DMS 273 (cell line): ENCODE data around the gene SLCO3A1.
A peak's percentile ranks its signal among the peaks of the same experiment; 100 is the strongest.

Experiments used
- DNase-seq: peaks from one replicate; lab custom pipeline; 2025; ENCODE audit not compliant: unreplicated experiment; lab: John Stamatoyannopoulos, UW

The SLCO3A1 gene

DNA sequence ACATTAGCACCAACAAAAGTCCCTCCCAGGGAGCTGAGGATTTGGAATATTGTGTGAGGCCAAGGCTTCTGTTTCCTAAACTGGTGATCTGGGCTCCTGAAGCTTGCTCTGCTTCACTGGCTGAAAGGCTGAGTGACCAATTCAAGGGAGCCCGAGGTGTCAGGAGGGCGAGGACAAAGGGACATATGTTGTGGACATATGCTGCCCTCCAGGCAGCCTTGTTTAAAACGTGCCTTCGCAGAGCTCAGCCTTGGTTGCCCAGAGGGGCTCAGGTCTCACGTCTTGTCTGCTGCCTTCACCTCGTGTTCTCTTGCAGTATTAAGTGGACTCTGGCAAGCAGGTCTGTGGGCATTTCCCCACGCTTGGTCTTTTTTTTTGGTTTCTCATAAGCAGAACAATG is 7.0 kb downstream of the SLCO3A1 start:
- DNase-seq = peak; percentile 45

DNA sequence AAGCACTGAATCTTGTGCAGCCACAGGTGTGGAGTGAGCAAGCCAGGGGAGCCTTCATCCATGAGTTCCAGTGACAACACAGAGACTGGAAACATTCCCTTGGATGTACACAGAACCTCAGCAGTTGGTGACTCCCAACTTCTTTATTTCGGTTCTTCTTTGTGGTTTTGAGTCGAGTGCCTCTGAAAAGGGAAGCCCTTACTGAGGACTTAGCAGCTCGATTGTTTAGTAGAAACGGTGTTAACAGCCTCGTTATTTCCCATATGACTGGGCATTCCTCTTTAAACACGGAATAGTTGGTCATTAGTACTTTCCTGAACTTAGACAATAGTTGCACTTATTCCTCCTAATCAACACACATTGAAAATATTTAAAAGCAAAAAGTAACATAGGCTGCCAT is 7.7 kb downstream of the SLCO3A1 start:
- DNase-seq = no peak

DNA sequence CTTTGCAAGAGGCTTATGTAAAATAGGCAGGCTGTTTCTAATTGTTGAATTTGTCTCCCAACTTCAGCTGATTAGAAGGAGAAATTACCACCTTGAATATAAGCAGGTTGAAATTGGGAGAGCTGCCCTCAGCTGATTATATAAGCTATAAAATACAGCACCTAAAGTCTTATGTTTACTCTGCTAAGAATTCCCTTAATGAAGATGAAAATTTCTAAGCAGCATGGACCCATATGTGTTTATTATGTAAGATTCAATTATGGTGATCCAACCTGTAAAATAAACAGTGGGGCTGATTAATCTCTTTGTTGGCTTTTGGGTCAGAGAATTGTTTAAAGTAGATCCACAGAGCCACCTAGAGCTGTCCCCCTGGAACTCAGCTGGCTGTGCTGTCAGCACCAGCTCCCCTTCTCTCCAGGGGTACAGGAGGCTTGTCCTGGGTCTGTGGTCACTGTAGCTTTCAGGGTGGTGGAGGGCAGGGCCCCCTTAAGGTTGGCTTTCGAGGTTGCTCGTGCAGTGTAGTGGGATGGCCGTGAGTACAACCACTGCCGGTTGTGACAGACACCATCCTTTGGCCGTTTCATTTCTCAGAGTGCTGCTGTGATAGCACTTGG is 9.5 kb downstream of the SLCO3A1 start:
- no peak for DNase-seq

DNA sequence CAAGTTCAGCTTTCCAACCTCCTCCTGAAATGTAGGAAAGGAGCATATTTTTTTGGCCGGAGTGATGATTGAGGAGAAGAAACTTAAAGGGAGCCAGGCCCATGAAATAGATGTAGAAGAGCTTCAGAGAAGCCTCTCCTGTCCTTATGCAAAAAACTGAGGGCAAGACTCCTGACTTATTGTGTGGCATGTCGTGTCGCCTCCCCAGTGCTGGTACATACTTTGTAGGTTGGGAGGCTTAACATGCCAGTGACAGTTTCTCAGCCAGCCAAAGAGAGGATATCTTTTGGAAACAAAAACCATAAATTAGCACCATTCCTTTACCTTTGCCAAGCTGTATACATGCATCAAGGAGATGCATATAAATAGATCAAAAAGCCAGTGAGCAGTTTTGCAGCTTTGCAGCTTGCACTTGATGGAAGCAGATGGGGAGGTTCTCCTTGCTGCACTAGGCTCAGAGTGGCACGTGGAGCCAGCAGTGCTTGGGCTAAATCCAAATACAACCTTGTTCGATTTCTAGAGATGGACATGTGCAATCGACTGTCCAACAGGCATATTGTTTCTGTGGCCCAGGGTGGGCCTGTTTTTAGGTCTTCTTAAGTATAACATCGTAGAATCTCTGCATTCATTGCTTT is 10.2 kb downstream of the SLCO3A1 start:
- DNase-seq = peak; percentile 40

DNA sequence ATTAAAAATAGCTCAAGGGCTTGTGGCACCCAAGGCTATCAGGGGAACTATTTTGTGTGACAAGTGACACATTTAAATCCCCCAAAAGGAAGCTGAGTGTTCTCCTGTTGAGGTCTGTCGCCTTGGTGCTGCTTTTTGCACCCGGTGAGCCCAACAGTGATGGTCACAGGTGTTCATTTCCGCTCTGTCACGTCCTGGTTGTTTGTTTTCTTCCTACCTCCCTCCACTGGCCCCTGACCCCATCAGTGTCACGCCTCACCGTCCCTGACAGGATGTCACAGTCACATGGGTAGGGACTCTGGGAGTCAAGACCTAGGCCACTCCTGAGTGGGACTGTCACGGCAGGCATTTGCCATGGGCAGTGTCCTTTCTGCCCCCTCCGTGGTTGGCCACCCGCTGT is 11.2 kb downstream of the SLCO3A1 start:
- DNase-seq = no peak

DNA sequence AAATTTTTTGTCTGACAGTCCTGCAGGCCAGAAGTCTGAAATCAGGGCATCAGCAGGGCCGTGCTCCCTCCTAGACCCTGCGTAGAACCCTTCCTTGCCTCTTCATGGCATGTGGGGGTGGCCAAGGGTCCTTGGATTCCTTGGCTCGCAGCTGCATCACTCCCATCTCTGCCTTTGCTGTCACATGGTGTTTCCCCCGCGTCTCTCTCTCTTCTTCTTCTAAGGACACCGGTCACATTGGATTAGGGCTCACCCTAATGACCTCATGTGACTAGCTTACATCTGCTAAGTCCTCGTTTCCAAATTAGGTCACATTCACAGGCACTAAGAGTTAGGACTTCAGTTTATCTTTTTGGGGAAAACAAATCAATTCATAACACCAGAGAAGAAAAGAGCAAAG is 12.0 kb downstream of the SLCO3A1 start:
- DNase-seq = peak; percentile 17

DNA sequence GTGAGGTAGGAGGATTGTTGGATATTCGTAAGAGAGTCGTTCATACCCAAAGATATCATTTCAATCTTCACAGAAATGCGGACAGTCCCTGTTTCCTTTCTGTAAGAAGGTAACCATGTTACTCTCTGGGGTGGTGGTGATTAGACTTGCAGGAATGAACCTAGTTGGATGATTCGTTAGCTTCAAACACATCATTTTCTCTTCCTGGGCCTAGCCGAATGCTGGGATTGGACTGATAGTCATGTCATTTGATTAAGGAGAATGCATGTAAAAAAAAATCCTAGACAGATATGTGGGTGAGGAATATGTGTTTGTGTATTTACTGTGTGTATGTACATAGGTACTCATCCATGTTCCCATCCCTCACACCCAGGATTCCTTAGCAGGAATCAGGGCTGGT is 12.4 kb downstream of the SLCO3A1 start:
- peak; percentile 28 for DNase-seq

DNA sequence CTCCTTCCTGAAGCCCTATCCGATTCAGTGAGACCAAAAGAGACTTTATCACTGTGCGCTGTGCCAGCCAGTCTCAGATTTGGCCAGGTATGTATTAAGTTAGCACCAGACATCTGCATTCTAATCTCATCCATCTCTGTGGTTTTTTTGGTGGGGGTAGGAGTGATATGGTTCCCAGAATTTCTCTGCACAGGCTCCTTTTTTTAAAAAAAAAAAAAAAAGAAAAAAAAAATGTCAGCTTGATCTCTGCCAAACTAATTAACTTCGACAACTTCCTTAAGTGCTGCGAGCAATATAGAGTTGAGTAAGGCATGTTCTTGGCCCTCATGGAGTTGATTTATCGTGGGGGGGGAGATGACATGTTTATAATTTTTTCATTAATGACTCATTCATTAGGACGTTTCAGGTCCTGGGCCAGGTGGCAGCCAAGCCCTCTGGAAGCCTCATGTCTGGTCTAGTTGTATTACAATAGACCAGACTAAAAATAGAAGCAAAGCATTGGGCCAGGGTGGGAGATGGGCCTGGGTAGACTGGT is 12.9 kb downstream of the SLCO3A1 start:
- peak; percentile 79 for DNase-seq

DNA sequence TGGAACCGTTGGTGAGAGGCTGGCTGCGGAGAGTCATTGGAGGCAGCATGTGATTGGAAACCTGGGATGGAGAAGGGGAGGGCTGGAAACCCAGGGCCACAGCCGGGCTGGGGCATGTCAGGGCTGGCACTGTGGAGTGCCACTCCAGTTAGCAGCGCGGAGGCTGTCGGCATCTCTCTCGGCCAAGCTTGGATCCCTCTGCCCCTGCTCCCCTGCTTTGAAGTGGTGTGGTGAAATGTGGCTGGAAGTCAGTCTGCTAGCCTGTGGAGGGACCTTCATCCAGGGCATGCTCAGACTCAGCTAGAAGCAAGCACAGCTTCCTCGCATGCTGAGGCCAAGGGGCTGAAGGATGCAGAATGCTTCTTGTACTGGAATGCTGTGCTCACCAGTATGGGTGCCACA is 13.5 kb downstream of the SLCO3A1 start:
- DNase-seq = peak; percentile 80

DNA sequence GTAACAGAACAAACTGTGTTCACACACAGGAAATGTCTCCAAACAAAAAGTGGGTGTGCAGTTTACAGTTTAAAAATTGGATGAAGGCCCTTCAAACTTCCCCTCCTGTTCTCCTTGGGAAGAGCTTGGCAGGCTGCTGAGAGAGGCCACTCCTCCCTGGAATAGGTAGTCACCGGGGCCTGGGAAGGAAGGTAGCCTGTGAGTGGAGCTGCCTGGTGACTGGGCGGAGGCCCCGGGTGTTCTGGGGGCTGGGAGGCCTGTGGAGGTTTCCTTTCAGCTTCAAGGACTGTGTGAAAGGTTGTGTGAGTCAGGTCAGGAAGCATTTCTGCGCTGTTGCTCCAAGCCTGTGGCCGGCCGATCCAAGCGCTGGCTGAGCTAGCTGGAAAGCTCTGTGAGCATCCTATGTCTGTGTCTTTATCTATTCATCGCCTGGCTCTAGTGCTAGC is 14.1 kb downstream of the SLCO3A1 start:
- peak; percentile 35 for DNase-seq

DNA sequence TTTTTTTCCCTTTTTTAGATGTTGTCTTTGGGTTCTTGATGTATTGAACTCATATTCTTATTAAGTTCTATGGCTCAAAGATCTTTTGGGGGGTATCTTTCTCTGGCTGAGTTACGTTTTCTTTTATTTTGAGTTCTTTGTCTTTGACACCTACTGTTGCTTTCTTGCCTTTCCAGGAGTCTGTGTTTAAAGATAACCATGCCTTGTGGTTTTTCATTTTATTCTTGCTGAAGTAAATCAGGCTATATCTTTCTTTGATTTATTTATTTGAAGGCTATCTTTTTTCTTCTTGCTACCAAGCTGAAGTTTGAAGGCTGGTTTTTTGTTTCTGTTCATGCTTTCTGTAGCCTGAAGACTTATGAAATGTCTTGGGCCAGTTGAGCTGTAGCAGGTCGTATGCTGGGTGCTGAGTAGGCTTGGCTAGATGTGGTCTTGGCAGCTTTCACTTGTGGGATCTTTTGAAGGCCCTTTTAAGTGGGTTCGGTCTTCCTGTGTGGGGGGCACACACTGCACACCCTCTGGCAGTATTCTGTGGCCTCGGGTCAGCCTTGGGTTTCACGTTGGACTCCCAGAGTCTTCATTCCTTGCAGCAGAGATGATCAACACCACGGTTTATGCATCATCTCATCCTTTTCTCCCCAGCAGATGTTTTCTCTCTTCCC is 17.5 kb downstream of the SLCO3A1 start:
- no peak for DNase-seq

DNA sequence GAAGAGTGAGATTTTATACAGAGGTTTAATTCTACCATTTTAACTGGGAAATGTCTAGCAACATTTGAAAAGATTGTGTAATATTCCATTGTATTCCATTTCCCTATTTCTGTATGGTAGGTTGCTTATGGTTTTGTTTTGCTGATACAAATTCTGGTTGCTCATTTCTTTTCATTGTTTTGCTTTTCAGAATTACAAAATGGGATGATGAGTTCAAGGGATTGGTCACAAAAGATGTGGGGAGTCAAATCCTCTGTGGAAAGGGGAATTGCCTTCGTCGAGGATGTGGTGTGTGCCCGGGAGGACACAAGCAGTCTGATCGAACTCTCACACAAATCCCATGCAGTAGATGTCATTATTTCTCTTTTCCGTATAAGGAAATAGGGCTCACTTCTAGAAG is 18.3 kb downstream of the SLCO3A1 start:
- no peak for DNase-seq

DNA sequence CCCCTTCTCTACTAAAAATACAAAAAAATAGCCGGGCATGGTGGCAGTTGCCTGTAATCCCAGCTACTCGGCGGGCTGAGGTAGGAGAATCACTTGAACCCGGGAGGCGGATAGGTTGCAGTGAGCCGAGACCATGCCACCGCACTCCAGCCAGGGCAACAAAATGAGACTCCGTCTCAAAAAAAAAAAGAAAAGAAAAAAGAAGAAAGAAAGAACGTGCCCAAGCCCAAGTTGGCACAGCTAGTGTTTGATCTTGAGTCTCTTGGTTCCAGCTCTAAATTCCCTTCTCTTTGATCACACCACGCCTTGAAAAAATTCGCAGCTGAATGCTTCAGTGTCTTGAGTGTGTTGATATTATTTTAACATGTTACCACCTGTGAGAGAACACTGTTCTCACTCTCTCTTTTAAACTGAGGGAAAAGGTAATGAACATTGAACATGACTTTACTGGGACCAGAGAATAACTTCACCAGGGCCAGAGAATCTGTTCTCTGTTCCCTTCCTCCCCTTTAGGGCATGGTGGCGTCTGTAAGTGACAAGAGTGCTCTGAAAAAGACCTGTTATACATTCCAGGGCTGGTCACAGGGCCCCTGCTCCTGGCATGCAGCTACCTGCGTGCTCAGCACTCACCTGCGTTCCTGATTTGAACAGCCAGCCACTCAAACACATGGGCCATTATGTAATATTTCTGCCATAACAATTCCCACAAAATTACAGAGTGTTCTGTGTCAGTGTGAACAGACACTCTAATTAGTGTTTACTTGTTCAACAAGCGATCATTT is 19.0 kb downstream of the SLCO3A1 start:
- DNase-seq = no peak

DNA sequence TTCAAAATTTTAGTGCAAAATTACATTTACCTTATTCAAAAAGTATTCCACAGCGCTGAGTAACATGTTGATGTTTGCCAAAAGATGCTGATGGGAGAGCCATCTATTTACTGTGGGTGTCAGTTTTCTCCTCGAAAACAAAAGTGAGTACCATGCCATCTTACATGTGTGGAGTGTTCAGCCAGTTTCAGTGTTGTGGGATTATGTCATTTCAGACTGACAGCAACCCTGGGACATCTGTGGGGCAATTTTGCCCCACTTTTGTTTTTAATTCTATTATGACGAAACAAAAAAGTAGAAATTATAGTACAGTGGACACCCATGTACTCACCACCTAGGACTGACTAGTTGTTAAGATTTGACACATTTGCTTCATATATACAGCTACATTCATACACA is 19.6 kb downstream of the SLCO3A1 start:
- DNase-seq = no peak

DNA sequence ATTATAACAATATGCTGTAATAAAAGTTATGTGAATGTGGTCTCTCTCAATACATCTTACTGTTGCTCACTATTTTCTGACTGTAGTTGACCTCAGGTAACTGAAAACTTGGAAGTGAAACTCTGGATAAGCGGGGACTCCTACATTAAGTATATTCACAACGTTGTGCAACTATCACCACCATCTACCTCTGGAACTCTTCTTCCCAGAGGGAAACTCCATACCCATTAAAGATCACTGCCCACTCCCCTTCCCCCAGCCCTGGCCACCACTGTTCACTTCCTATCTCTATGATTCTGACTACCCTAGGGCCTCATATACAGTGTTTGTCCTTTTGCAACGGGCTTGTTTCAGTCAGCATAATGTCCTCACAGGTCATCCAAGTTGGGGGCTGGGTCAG is 20.7 kb downstream of the SLCO3A1 start:
- no peak for DNase-seq

DNA sequence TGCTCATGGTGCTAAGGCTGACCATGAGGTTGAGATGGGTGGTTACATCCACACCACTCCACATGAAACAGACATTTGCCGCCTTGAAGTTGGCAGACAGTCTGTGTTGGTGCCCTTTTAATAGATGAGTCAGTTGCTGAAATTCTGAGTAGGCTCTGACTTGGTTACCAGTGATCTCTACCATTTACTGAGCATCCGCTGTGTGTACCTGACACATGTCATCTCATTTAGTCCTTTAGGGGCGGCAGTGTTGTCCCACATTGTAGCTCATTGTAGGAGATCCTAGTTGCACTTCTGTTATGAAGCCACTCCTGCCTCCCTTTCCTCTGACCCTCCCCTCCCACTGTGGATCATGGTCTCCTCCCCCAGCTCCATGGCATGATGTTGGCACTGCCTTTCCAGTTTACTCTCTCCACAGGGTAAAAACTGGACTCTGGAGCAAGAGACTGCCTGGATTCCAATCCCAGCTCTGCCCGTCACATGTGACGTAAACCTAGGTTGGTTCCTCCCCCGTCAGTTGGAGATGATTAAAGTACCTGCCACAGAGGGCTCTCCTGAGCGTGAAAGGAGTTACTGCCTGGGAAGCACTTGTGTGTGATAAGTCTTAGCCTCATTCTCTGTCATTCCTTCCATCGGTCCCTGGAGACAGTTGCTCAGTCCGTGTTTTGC is 21.6 kb downstream of the SLCO3A1 start:
- DNase-seq = no peak

DNA sequence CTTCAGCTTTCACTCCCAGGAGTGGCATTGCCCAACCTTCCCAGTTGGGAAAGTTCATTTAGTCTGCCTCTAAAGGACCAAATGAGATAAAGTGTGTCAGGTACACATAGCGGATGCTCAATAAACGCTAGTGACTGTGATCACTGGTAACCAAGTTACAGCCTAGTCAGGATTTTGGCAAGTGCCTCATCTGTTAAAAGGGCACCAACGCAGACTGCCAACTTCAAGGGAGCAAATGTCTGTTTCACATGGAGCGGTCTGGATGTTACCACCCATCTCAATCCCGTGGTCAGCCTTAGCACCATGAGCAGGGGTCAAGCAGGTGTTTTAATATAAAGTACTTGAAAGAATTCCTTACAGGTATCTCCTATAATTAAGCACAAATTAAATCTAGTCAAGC is 22.7 kb downstream of the SLCO3A1 start:
- DNase-seq = no peak

DNA sequence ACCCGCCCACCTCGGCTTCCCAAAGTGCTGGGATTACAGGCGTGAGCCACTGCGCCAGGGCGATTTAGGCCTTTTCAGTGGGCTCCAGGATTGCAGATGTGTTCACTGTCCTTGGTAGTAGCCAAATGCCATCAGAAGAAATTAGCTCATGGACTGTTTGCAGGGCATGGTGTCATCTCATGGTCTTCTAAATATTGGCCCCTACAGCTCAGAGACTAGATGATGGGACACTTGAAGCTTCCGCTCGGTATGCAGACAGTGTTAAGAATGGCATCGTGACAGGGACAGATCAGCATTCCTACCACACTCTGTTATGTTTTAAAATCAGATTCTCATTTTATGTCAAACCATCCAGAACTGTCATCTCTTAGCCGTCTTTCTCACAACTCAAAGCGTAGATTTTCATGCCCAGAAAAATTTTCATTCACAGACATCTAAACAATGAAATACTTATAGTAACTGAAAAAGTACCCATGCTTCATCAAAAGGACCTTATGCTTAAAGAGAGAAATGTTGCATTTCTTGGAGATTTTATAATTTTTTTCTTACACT is 24.9 kb downstream of the SLCO3A1 start:
- DNase-seq = no peak

DNA sequence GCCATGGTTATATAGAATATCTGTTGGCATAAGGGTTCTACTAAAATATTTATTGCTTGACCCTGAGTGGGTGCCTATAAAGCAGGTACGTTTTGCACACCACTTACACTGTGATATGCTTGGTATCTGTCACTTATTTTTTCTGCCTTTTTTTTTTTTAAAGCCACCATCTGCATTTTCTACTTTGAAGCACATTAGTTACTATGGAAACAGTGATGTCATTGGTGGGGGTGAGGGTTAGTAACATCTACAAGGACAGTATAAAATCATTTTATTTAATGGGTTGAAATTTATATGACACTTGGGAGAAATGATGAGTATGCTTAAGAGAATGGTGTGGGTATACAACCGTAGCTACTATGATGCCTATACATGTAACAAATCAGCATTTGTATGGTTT is 25.6 kb downstream of the SLCO3A1 start:
- DNase-seq = peak; percentile 18

DNA sequence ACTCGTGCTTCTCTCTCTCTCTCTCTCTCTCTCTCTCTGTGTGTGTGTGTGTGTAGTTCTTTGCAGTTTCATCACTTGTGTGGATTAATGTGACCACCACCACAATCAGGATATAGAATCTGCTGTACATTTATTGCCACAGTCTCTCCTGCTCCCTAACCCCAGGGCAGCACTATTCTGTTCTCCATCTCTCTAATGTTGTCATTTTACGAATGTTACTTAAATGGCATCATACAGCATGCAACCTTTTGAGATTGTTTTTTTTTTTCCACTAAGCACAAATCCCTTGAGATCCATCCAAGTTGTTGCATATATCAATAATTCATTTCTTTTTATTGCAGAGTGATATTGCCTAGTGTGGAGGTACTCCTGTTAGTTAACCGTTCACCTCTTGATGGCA is 26.9 kb downstream of the SLCO3A1 start:
- no peak for DNase-seq
